Body of pancreas (tissue), 4 donors: ENCODE results near the gene C6orf89. TPM values are rescaled to one million over a fixed set of nuclear protein-coding genes. Genes with fewer than 3 reads are reported as not detected.
A peak's percentile ranks its signal among the peaks of the same experiment; 100 is the strongest.

Experiments
- ATAC-seq: fragments of 150-250 bp; one replicate; pipeline ENCODE4 v1.9.1; 2016
- DNase-seq, 4 donors: peaks; one replicate each; pipeline ENCODE4 v3.0.0-alpha.2; 2019
- H3K27ac ChIP-seq, 4 donors: fragments of 200-600 bp; sonication (generic); 1 replicate in 3 of 4; 2 replicates in 1 of 4; pipeline versions ENCODE4 v1.5.1 to v1.6.1; 2016 to 2019; ENCODE audit warnings: mild to moderate bottlenecking in 1 of 4, mixed read lengths in 1 of 4, moderate library complexity in 1 of 4
- H3K27me3 ChIP-seq, 2 donors: fragments of 200-600 bp; sonication (generic); one replicate each; pipeline ENCODE4 v1.6.0; 2016; ENCODE audit warnings: mild to moderate bottlenecking in 1 of 2
- H3K36me3 ChIP-seq, 2 donors: fragments of 200-600 bp; sonication (generic); replicated peaks in 1 of 2; 2 replicates each; pipeline ENCODE4 v1.5.1; 2016; ENCODE audit warnings: low read depth in 2 of 2; ENCODE audit not compliant: insufficient read depth in 1 of 2
- H3K4me1 ChIP-seq: fragments of 200-600 bp; sonication (generic); one replicate; pipeline ENCODE4 v1.6.0; 2016
- H3K4me3 ChIP-seq, 2 donors: fragments of 200-600 bp; sonication (generic); 1 replicate in 1 of 2; 2 replicates in 1 of 2; pipeline ENCODE4 v1.5.1; 2016 to 2019
- H3K9me3 ChIP-seq, 3 donors: fragments of 200-600 bp; sonication (generic); 1 replicate in 2 of 3; 2 replicates in 1 of 3; pipeline ENCODE4 v1.5.1; 2016
- CTCF ChIP-seq, 7 experiments: fragments of 450-650 bp in 4 of 7; fragments of 200-600 bp in 3 of 7; sonication (generic) in 3 of 7; IDR thresholded peaks; one replicate each; pipeline ENCODE4 v1.5.1; 2016 to 2019; ENCODE audit warnings: antibody characterized with exemption in 7 of 7
- POLR2A ChIP-seq, 3 donors: fragments of 450-650 bp; IDR thresholded peaks; one replicate each; pipeline ENCODE4 v1.6.1; 2016; ENCODE audit warnings: antibody characterized with exemption in 3 of 3, mild to moderate bottlenecking in 2 of 3
- WGBS, 2 donors: methylation state at CpG; one replicate each; pipeline ENCODE4 v1.1.5; 2017; 5-methylcytosine and 5-hydroxymethylcytosine counted together
- intact Hi-C: fragments of 100-400 bp; cut with DNase I; formaldehyde crosslinking; loops from one replicate; pipeline ENCODE4 v1.15.1; 2023
- total RNA-seq, 2 donors: library from RNA; depleted of rRNA; stranded (reverse); fragments of >200 nt; gene quantifications; one replicate each; pipeline ENCODE4 v1.1.0, GENCODE V29; 2016

C6orf89 gene
- total RNA-seq, 2 donors from 2014 or later, result 16.5 to 25.7 TPM

GRCh38 chr6:36916126-36916525, 30.4 kb downstream of the C6orf89 start:
- no peaks in the 10 kb centered on the region for H3K27me3 ChIP-seq
- ATAC-seq, result no peak
- intact Hi-C loops, result no loop called here
- no peak for DNase-seq
- H3K27ac ChIP-seq, result no peak overlapping the region
- WGBS, 2 donors, result 83 to 90% methylated on average over 2 of the region's 2 CpGs
- H3K9me3 ChIP-seq, result no peaks in the 10 kb centered on the region
- peaks cover 29% of the 10 kb centered on the region for H3K4me1 ChIP-seq
- H3K4me3 ChIP-seq, result no peak overlapping the region
- peaks cover 0 to 2% of the 10 kb centered on the region in 2 donors for H3K36me3 ChIP-seq
- TF ChIP-seq POLR2A (IDR thresholded peaks at IDR 0.05) (no peak), CTCF (IDR thresholded peaks at IDR 0.05) (no peak)

- H3K36me3 ChIP-seq, result peaks cover 0 to 2% of the 10 kb centered on the region in 2 donors
- no peak overlapping the region for H3K4me3 ChIP-seq
- no peak for TF ChIP-seq CTCF (IDR thresholded peaks at IDR 0.05)
- no peak for TF ChIP-seq POLR2A (IDR thresholded peaks at IDR 0.05)
- peak in 1 of 4 donors; percentile 24 for DNase-seq
- peaks cover 29% of the 10 kb centered on the region for H3K4me1 ChIP-seq
- 91 to 97% methylated on average over 10 of the region's 10 CpGs for WGBS, 2 donors
- H3K9me3 ChIP-seq, result no peaks in the 10 kb centered on the region
- no peaks in the 10 kb centered on the region for H3K27me3 ChIP-seq
- intact Hi-C loops, result no loop called here
- ATAC-seq, result no peak
- H3K27ac ChIP-seq, result peak overlapping the region in 1 of 4 donors; percentile 10
These were observed 31.9 kb downstream of the C6orf89 start for GRCh38 chr6:36917541-36918193.

GRCh38 chr6:36920049-36920448, 34.3 kb downstream of the C6orf89 start:
- DNase-seq (peak; percentile 22 to 69 (median 53)), ATAC-seq (peak; percentile 81)
- Histone ChIP-seq H3K36me3 (peaks cover 0 to 7% of the 10 kb centered on the region in 2 donors), H3K27me3 (no peaks in the 10 kb centered on the region), H3K9me3 (no peaks in the 10 kb centered on the region), H3K4me1 (peaks cover 14% of the 10 kb centered on the region), H3K4me3 (no peak overlapping the region), H3K27ac (peak overlapping the region in 1 of 4 donors; percentile 41)
- no peak for TF ChIP-seq CTCF (IDR thresholded peaks at IDR 0.05)
- no peak for TF ChIP-seq POLR2A (IDR thresholded peaks at IDR 0.05)
- intact Hi-C loops, result no loop called here
- 83 to 92% methylated on average over 4 of the region's 4 CpGs for WGBS, 2 donors

- WGBS, 2 donors, result 80% methylated on average over 5 of the region's 5 CpGs
- H3K36me3 ChIP-seq, result peaks cover 0 to 7% of the 10 kb centered on the region in 2 donors
These were observed 34.8 kb downstream of the C6orf89 start for GRCh38 chr6:36920546-36920945.

More at GRCh38 chr6:36920546-36920945, 34.8 kb downstream of the C6orf89 start:
- H3K4me1 ChIP-seq, result peaks cover 14% of the 10 kb centered on the region
- no peak for DNase-seq
- no peak for ATAC-seq
- no peaks in the 10 kb centered on the region for H3K27me3 ChIP-seq
- peak overlapping the region in 1 of 4 donors; percentile 41 for H3K27ac ChIP-seq
- TF ChIP-seq CTCF (IDR thresholded peaks at IDR 0.05) (no peak), POLR2A (IDR thresholded peaks at IDR 0.05) (no peak)
- no peak overlapping the region for H3K4me3 ChIP-seq
- intact Hi-C loops, result no loop called here
- H3K9me3 ChIP-seq, result no peaks in the 10 kb centered on the region
